MM.1S (cell line): ENCODE data around the gene ERC2.

ENCODE experiments used
- DNase-seq: peaks from one replicate; pipeline ENCODE4 v3.0.0-alpha.2; 2015
- H2AFZ ChIP-seq: fragments of 300-600 bp; sonication (generic); 2 replicates; pipeline ENCODE4 v1.6.0; 2016; ENCODE audit warnings: antibody characterized with exemption, low read length
- H3F3A ChIP-seq: fragments of 300-600 bp; sonication (generic); 2 replicates; pipeline ENCODE4 v1.6.1; 2016; ENCODE audit warnings: mild to moderate bottlenecking, antibody characterized with exemption, low read length, moderate library complexity, mixed read lengths; ENCODE audit not compliant: insufficient read depth
- H3K27ac ChIP-seq: fragments of 300-600 bp; sonication (generic); 2 replicates; pipeline ENCODE4 v1.5.1; 2016; ENCODE audit warnings: mild to moderate bottlenecking, low read length
- H3K27me3 ChIP-seq: fragments of 300-600 bp; sonication (generic); replicated peaks from 2 replicates; pipeline ENCODE4 v1.6.0; 2016; ENCODE audit warnings: low read length; ENCODE audit not compliant: insufficient read depth
- H3K36me3 ChIP-seq: fragments of 300-600 bp; sonication (generic); replicated peaks from 2 replicates; pipeline ENCODE4 v1.6.1; 2016; ENCODE audit warnings: mild to moderate bottlenecking, low read length, mixed read lengths; ENCODE audit not compliant: insufficient read depth
- H3K4me1 ChIP-seq: fragments of 300-600 bp; sonication (generic); 2 replicates; pipeline ENCODE4 v1.6.1; 2016; ENCODE audit warnings: low read length, mixed read lengths
- H3K4me2 ChIP-seq: fragments of 300-600 bp; sonication (generic); 2 replicates; pipeline ENCODE4 v1.6.0; 2016; ENCODE audit warnings: low read depth, low read length
- H3K4me3 ChIP-seq: fragments of 300-600 bp; sonication (generic); 2 replicates; pipeline ENCODE4 v1.5.1; 2016; ENCODE audit warnings: low read length, mixed read lengths
- H3K79me2 ChIP-seq: fragments of 300-600 bp; sonication (generic); 2 replicates; pipeline ENCODE4 v1.6.1; 2016; ENCODE audit warnings: mixed run types, low read length, mixed read lengths
- H3K9ac ChIP-seq: fragments of 300-600 bp; sonication (generic); 2 replicates; pipeline ENCODE4 v1.6.1; 2016; ENCODE audit warnings: low read length, mixed read lengths
- H3K9me2 ChIP-seq: fragments of 300-600 bp; sonication (generic); replicated peaks from 2 replicates; pipeline ENCODE4 v1.6.1; 2016; ENCODE audit warnings: mild to moderate bottlenecking, low read length, mixed read lengths; ENCODE audit not compliant: insufficient read depth
- H3K9me3 ChIP-seq: fragments of 300-600 bp; sonication (generic); replicated peaks from 2 replicates; pipeline ENCODE4 v1.6.1; 2016; ENCODE audit warnings: mild to moderate bottlenecking, low read length, mixed read lengths; ENCODE audit not compliant: insufficient read depth
- H4K20me1 ChIP-seq: fragments of 300-600 bp; sonication (generic); 2 replicates; pipeline ENCODE4 v1.6.1; 2016; ENCODE audit warnings: mild to moderate bottlenecking, low read length, moderate library complexity, mixed read lengths; ENCODE audit not compliant: insufficient read depth
- EZH2 ChIP-seq: fragments of 300-600 bp; sonication (generic); optimal IDR thresholded peaks from 2 replicates; pipeline ENCODE3; 2017; ENCODE audit warnings: low read depth, mild to moderate bottlenecking, antibody characterized with exemption, low read length, mixed read lengths
- EZH2phosphoT487 ChIP-seq: fragments of 300-600 bp; sonication (generic); IDR thresholded peaks from 2 replicates; pipeline ENCODE4 v1.6.1; 2018; ENCODE audit warnings: antibody characterized with exemption, low read length
- TF ChIP-seq, protein P1 (sequence below): fragments of 300-600 bp; sonication (generic); IDR thresholded peaks from 2 replicates; pipeline ENCODE4 v1.5.1; 2016; ENCODE audit warnings: antibody characterized with exemption, low read length, mixed read lengths

The ERC2 gene

GRCh38 chr3:55545995-55546394 lies 922.3 kb downstream of the ERC2 start:
- Histone ChIP-seq H4K20me1 (no peaks in the 10 kb centered on the region), H3K9me3 (no peaks in the 10 kb centered on the region), H3K27ac (no peak overlapping the region), H3K27me3 (no peaks in the 10 kb centered on the region), H3K4me2 (no peak overlapping the region), H3K9ac (no peak overlapping the region), H3K9me2 (no peaks in the 10 kb centered on the region), H3K79me2 (no peaks in the 10 kb centered on the region), H3K36me3 (no peaks in the 10 kb centered on the region), H3F3A (no peaks in the 10 kb centered on the region), H3K4me1 (no peaks in the 10 kb centered on the region), H3K4me3 (no peak overlapping the region), H2AFZ (no peak overlapping the region)
- no peak for DNase-seq
- TF ChIP-seq, protein P1, sequence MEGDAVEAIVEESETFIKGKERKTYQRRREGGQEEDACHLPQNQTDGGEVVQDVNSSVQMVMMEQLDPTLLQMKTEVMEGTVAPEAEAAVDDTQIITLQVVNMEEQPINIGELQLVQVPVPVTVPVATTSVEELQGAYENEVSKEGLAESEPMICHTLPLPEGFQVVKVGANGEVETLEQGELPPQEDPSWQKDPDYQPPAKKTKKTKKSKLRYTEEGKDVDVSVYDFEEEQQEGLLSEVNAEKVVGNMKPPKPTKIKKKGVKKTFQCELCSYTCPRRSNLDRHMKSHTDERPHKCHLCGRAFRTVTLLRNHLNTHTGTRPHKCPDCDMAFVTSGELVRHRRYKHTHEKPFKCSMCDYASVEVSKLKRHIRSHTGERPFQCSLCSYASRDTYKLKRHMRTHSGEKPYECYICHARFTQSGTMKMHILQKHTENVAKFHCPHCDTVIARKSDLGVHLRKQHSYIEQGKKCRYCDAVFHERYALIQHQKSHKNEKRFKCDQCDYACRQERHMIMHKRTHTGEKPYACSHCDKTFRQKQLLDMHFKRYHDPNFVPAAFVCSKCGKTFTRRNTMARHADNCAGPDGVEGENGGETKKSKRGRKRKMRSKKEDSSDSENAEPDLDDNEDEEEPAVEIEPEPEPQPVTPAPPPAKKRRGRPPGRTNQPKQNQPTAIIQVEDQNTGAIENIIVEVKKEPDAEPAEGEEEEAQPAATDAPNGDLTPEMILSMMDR: no peak
- no peak for TF ChIP-seq EZH2
- no peak for TF ChIP-seq EZH2phosphoT487

GRCh38 chr3:55544219-55544618 lies 924.0 kb downstream of the ERC2 start:
- no peaks in the 10 kb centered on the region for H3K27me3 ChIP-seq
- DNase-seq: no peak
- no peaks in the 10 kb centered on the region for H3K79me2 ChIP-seq
- no peaks in the 10 kb centered on the region for H3K9me3 ChIP-seq
- H3F3A ChIP-seq: no peaks in the 10 kb centered on the region
- no peaks in the 10 kb centered on the region for H3K9me2 ChIP-seq
- no peak overlapping the region for H3K9ac ChIP-seq
- H3K27ac ChIP-seq: no peak overlapping the region
- no peaks in the 10 kb centered on the region for H3K4me1 ChIP-seq
- H3K36me3 ChIP-seq: no peaks in the 10 kb centered on the region
- no peak overlapping the region for H2AFZ ChIP-seq
- H3K4me2 ChIP-seq: no peak overlapping the region
- H4K20me1 ChIP-seq: no peaks in the 10 kb centered on the region
- TF ChIP-seq EZH2 (no peak), EZH2phosphoT487 (no peak)
- TF ChIP-seq, protein P1: no peak
- no peak overlapping the region for H3K4me3 ChIP-seq

DNA sequence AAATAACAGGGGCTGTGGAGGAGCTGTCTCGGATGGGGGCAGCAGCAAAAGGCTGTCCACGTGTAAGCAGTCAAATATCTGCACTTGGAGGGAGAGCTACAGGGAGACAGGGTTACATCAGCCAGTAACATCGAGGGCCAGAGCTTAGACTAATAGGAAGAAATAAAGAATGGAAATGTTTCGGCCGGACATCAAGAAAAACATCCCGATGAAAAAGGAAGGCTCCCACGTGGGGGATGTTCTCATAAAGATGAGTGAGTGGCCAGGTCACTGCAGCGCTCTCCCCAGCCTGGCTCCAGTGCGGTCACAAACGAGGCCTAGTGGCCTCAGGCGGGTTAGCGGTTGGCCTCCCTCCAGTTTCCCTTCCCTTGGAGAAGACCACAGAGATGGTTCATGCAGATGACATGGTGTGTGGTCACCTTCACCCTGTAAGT lies 925.1 kb downstream of the ERC2 start:
- H3K27me3 ChIP-seq: no peaks in the 10 kb centered on the region
- no peaks in the 10 kb centered on the region for H3F3A ChIP-seq
- H4K20me1 ChIP-seq: no peaks in the 10 kb centered on the region
- no peak overlapping the region for H3K4me3 ChIP-seq
- H3K9ac ChIP-seq: no peak overlapping the region
- H3K27ac ChIP-seq: no peak overlapping the region
- TF ChIP-seq EZH2phosphoT487 (no peak), EZH2 (no peak)
- TF ChIP-seq, protein P1: no peak
- DNase-seq: no peak
- H2AFZ ChIP-seq: no peak overlapping the region
- H3K79me2 ChIP-seq: no peaks in the 10 kb centered on the region
- H3K9me2 ChIP-seq: no peaks in the 10 kb centered on the region
- H3K4me2 ChIP-seq: no peak overlapping the region
- no peaks in the 10 kb centered on the region for H3K9me3 ChIP-seq
- no peaks in the 10 kb centered on the region for H3K36me3 ChIP-seq
- no peaks in the 10 kb centered on the region for H3K4me1 ChIP-seq
